ENCODE data around the gene TENT5C. TPM values are rescaled to one million over a fixed set of nuclear protein-coding genes. Genes with fewer than 3 reads are reported as not detected.

The TENT5C gene
- total RNA-seq, 1 donor from 2014 or later = 0.53 TPM

- DNase-seq (ENCODE audit: low read depth) (no peak), FAIRE-seq (peak; percentile 75)
- Histone ChIP-seq H3K27me3 (ENCODE audit: control insufficient read depth, insufficient read depth, low read length) (peaks cover 3% of the 10 kb centered on the region), H3K4me3 (ENCODE audit: low read depth, low read length) (no peak overlapping the region), H3K36me3 (ENCODE audit: control insufficient read depth, insufficient read depth, low read length) (no peaks in the 10 kb centered on the region)
- no peak for TF ChIP-seq CTCF (IDR thresholded peaks at IDR 0.05; ENCODE audit: insufficient read depth, low read length, severe bottlenecking)
These were observed 9.7 kb upstream of the TENT5C start for GRCh38 chr1:117596023-117596720.

- no peak for TF ChIP-seq CTCF (IDR thresholded peaks at IDR 0.05; ENCODE audit: insufficient read depth, low read length, severe bottlenecking)
- Histone ChIP-seq H3K4me3 (ENCODE audit: low read depth, low read length) (no peak overlapping the region), H3K36me3 (ENCODE audit: control insufficient read depth, insufficient read depth, low read length) (no peaks in the 10 kb centered on the region), H3K27me3 (ENCODE audit: control insufficient read depth, insufficient read depth, low read length) (peaks cover 3% of the 10 kb centered on the region)
- FAIRE-seq (no peak), DNase-seq (ENCODE audit: low read depth) (no peak)
These were observed 7.4 kb upstream of the TENT5C start for GRCh38 chr1:117598489-117598888.

- Histone ChIP-seq H3K36me3 (ENCODE audit: control insufficient read depth, insufficient read depth, low read length) (no peaks in the 10 kb centered on the region), H3K27me3 (ENCODE audit: control insufficient read depth, insufficient read depth, low read length) (peaks cover 3% of the 10 kb centered on the region), H3K4me3 (ENCODE audit: low read depth, low read length) (no peak overlapping the region)
- FAIRE-seq (peak; percentile 50), DNase-seq (ENCODE audit: low read depth) (no peak)
- no peak for TF ChIP-seq CTCF (IDR thresholded peaks at IDR 0.05; ENCODE audit: insufficient read depth, low read length, severe bottlenecking)
These were observed 6.3 kb upstream of the TENT5C start for GRCh38 chr1:117599286-117600221.

DNA sequence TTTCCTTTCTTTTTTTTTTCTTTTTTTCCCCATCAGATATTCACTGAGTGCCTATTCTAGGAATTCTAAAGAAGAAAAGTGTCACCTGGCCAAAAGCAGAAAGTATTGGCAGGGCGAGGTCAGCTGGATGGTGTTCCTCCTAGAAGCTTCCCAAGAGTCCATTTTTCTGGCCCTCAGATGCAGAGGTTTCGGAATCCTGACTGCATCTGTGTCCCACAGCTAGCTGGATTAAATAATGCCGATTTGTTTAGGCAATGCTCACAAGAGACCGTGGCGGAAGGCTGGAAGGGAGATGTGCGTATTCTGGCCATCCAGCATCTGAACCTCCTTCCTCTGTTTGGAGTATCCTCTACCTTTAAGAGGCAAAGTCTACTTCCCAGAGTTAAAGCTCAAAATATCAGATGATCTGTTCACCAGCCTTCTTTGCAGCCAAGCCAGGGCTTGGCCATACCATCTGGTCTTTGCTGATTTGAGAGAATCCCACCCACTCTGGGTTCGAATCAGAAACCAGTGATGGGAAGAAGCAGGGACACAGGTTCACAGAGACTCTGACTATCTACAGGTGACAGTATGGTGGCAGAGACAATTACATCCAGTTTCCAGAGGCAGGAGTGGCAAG is 5.4 kb upstream of the TENT5C start:
- no peak for FAIRE-seq

GRCh38 chr1:117600966-117601365 is 4.9 kb upstream of the TENT5C start:
- Histone ChIP-seq H3K27me3 (ENCODE audit: control insufficient read depth, insufficient read depth, low read length) (peaks cover 3% of the 10 kb centered on the region), H3K4me3 (ENCODE audit: low read depth, low read length) (no peak overlapping the region), H3K36me3 (ENCODE audit: control insufficient read depth, insufficient read depth, low read length) (no peaks in the 10 kb centered on the region)
- no peak for TF ChIP-seq CTCF (IDR thresholded peaks at IDR 0.05; ENCODE audit: insufficient read depth, low read length, severe bottlenecking)
- DNase-seq (ENCODE audit: low read depth) (no peak), FAIRE-seq (no peak)

More for the DNA sequence above, 5.4 kb upstream of the TENT5C start:
- DNase-seq (ENCODE audit: low read depth) = no peak
- H3K36me3 ChIP-seq (ENCODE audit: control insufficient read depth, insufficient read depth, low read length) = no peaks in the 10 kb centered on the region
- TF ChIP-seq CTCF (IDR thresholded peaks at IDR 0.05; ENCODE audit: insufficient read depth, low read length, severe bottlenecking) = no peak
- H3K27me3 ChIP-seq (ENCODE audit: control insufficient read depth, insufficient read depth, low read length) = peaks cover 3% of the 10 kb centered on the region
- H3K4me3 ChIP-seq (ENCODE audit: low read depth, low read length) = no peak overlapping the region
